Thyroid gland (tissue), 4 donors: Measurements from ENCODE around the gene ST6GAL2.

Experiments used
- CTCF ChIP-seq, 6 experiments: fragments of 200-600 bp in 3 of 6; fragments of 450-650 bp in 3 of 6; sonication (generic) in 3 of 6; IDR thresholded peaks; one replicate each; pipeline ENCODE4 v1.5.1; 2016 to 2019; ENCODE audit warnings: antibody characterized with exemption in 6 of 6, mild to moderate bottlenecking in 2 of 6, inconsistent platforms in 1 of 6, moderate library complexity in 1 of 6
- POLR2A ChIP-seq, 2 donors: fragments of 450-650 bp; IDR thresholded peaks; one replicate each; pipeline ENCODE4 v1.6.1; 2017; ENCODE audit warnings: antibody characterized with exemption in 2 of 2, mild to moderate bottlenecking in 2 of 2, moderate library complexity in 1 of 2

- TF ChIP-seq CTCF (IDR thresholded peaks at IDR 0.05) (no peak), POLR2A (IDR thresholded peaks at IDR 0.05) (no peak)
Observed at GRCh38 chr2:106866641-106867040, 19.3 kb downstream of the ST6GAL2 start.
